ENCODE results near the gene CDKAL1. TPM values are rescaled to one million over a fixed set of nuclear protein-coding genes. Genes with fewer than 3 reads are reported as not detected.

CDKAL1 gene
- total RNA-seq, 4 donors from 2014 or later: 10.3 to 11.2 (median 10.5) TPM

- DNase-seq (ENCODE audit: extremely low spot score): no peak
- intact Hi-C loops (cut with DNase I): no loop called here
- WGBS: 96% methylated on average over 1 of the region's 1 CpG
These were observed 46.8 kb downstream of the CDKAL1 start for GRCh38 chr6:20581070-20581469.

GRCh38 chr6:20582586-20583443 is 48.6 kb downstream of the CDKAL1 start:
- no peaks in the 10 kb centered on the region for H3K4me1 ChIP-seq
- H3K4me3 ChIP-seq: no peak overlapping the region
- H3K9me3 ChIP-seq: no peaks in the 10 kb centered on the region
- WGBS: 97% methylated on average over 4 of the region's 4 CpGs
- no peak for DNase-seq (ENCODE audit: extremely low spot score)
- H3K27me3 ChIP-seq: no peaks in the 10 kb centered on the region
- intact Hi-C loops (cut with DNase I): no loop called here
- H3K36me3 ChIP-seq: peaks cover 0 to 21% (median 4%) of the 10 kb centered on the region in 4 donors
- TF ChIP-seq POLR2A (IDR thresholded peaks at IDR 0.05; ENCODE audit: low read depth): no peak
- TF ChIP-seq CTCF (IDR thresholded peaks at IDR 0.05): no peak
- no peak for TF ChIP-seq POLR2AphosphoS5 (IDR thresholded peaks at IDR 0.05)
- TF ChIP-seq EP300 (IDR thresholded peaks at IDR 0.05): no peak
- H3K27ac ChIP-seq (replicated peaks in 1 of 4): no peak overlapping the region

More at GRCh38 chr6:20581070-20581469, 46.8 kb downstream of the CDKAL1 start:
- TF ChIP-seq CTCF (IDR thresholded peaks at IDR 0.05) (no peak), EP300 (IDR thresholded peaks at IDR 0.05) (no peak), POLR2AphosphoS5 (IDR thresholded peaks at IDR 0.05) (no peak), POLR2A (IDR thresholded peaks at IDR 0.05; ENCODE audit: low read depth) (no peak)
- no peak overlapping the region for H3K4me3 ChIP-seq
- no peaks in the 10 kb centered on the region for H3K27me3 ChIP-seq
- H3K36me3 ChIP-seq: peaks cover 0 to 24% (median 6%) of the 10 kb centered on the region in 4 donors
- H3K27ac ChIP-seq (replicated peaks in 1 of 4): no peak overlapping the region
- no peaks in the 10 kb centered on the region for H3K4me1 ChIP-seq
- no peaks in the 10 kb centered on the region for H3K9me3 ChIP-seq

- H3K9me3 ChIP-seq: no peaks in the 10 kb centered on the region
- no peak for TF ChIP-seq POLR2A (IDR thresholded peaks at IDR 0.05; ENCODE audit: low read depth)
- no peak for TF ChIP-seq EP300 (IDR thresholded peaks at IDR 0.05)
- no peak for TF ChIP-seq CTCF (IDR thresholded peaks at IDR 0.05)
- no peak overlapping the region for H3K4me3 ChIP-seq
- no peaks in the 10 kb centered on the region for H3K27me3 ChIP-seq
- no peak for DNase-seq (ENCODE audit: extremely low spot score)
- no peak overlapping the region for H3K27ac ChIP-seq (replicated peaks in 1 of 4)
- WGBS: 59% methylated on average over 3 of the region's 3 CpGs
- intact Hi-C loops (cut with DNase I): no loop called here
- H3K36me3 ChIP-seq: peaks cover 0 to 15% (median 4%) of the 10 kb centered on the region in 4 donors
- no peaks in the 10 kb centered on the region for H3K4me1 ChIP-seq
These were observed 49.2 kb downstream of the CDKAL1 start for GRCh38 chr6:20583444-20583800.

- Histone ChIP-seq H3K27me3 (no peaks in the 10 kb centered on the region), H3K27ac (replicated peaks in 1 of 4) (no peak overlapping the region), H3K4me3 (no peak overlapping the region), H3K9me3 (no peaks in the 10 kb centered on the region), H3K4me1 (peaks cover 0 to 3% (median 0%) of the 10 kb centered on the region in 4 donors), H3K36me3 (peaks cover 0 to 8% (median 4%) of the 10 kb centered on the region in 4 donors)
- WGBS: 85% methylated on average over 2 of the region's 2 CpGs
- DNase-seq (ENCODE audit: extremely low spot score): no peak
- no peak for TF ChIP-seq CTCF (IDR thresholded peaks at IDR 0.05)
- no peak for TF ChIP-seq POLR2A (IDR thresholded peaks at IDR 0.05; ENCODE audit: low read depth)
- no peak for TF ChIP-seq POLR2AphosphoS5 (IDR thresholded peaks at IDR 0.05)
- no peak for TF ChIP-seq EP300 (IDR thresholded peaks at IDR 0.05)
- intact Hi-C loops (cut with DNase I): no loop called here
These were observed 50.0 kb downstream of the CDKAL1 start for GRCh38 chr6:20584100-20584731.

All from esophagus muscularis mucosa (tissue), 4 donors.